SHP77 treated with DMSO at 0.1 percent for 48 hours (cell line): Measurements from ENCODE around the gene EML1.

Experiments
- DNase-seq: peaks from one replicate; lab custom pipeline; 2025; lab: John Stamatoyannopoulos, UW

The EML1 gene

GRCh38 chr14:99902925-99903324 lies 109.7 kb downstream of the EML1 start:
- DNase-seq: no peak

GRCh38 chr14:99904506-99904905 lies 111.3 kb downstream of the EML1 start:
- no peak for DNase-seq

GRCh38 chr14:99905121-99905520 lies 111.9 kb downstream of the EML1 start:
- DNase-seq: no peak

GRCh38 chr14:99907761-99908652 lies 114.8 kb downstream of the EML1 start:
- no peak for DNase-seq

GRCh38 chr14:99908653-99909250 lies 115.5 kb downstream of the EML1 start:
- DNase-seq: no peak

- DNase-seq: no peak
These were observed 116.4 kb downstream of the EML1 start for GRCh38 chr14:99909513-99910064.

GRCh38 chr14:99910337-99911309 lies 117.4 kb downstream of the EML1 start:
- DNase-seq: no peak

- DNase-seq: no peak
These were observed 122.3 kb downstream of the EML1 start for GRCh38 chr14:99915305-99916090.

- DNase-seq: no peak
These were observed 122.8 kb downstream of the EML1 start for GRCh38 chr14:99916091-99916383.

GRCh38 chr14:99918781-99919180 lies 125.6 kb downstream of the EML1 start:
- no peak for DNase-seq

GRCh38 chr14:99921425-99921824 lies 128.2 kb downstream of the EML1 start:
- no peak for DNase-seq

GRCh38 chr14:99924379-99924778 lies 131.2 kb downstream of the EML1 start:
- DNase-seq: no peak

GRCh38 chr14:99925471-99925870 lies 132.3 kb downstream of the EML1 start:
- DNase-seq: no peak

GRCh38 chr14:99928963-99929362 lies 135.8 kb downstream of the EML1 start:
- no peak for DNase-seq

GRCh38 chr14:99929601-99930000 lies 136.4 kb downstream of the EML1 start:
- no peak for DNase-seq

GRCh38 chr14:99930420-99931274 lies 137.4 kb downstream of the EML1 start:
- no peak for DNase-seq

GRCh38 chr14:99931308-99931707 lies 138.1 kb downstream of the EML1 start:
- DNase-seq: no peak

GRCh38 chr14:99936056-99936455 lies 142.8 kb downstream of the EML1 start:
- DNase-seq: no peak

- DNase-seq: no peak
These were observed 143.7 kb downstream of the EML1 start for GRCh38 chr14:99936738-99937474.
